T-helper 22 cell (primary cell): ENCODE measurements around the gene LRPAP1.
"Not testable (repeated sequence)": the region's sequence is repeated elsewhere in the genome, so short reads cannot be mapped to it uniquely, and the experiment has no call there.

Experiments used
- DNase-seq: peaks from one replicate; pipeline ENCODE4 v3.0.0-alpha.2; 2020; ENCODE audit warnings: low read depth

LRPAP1 gene

DNA sequence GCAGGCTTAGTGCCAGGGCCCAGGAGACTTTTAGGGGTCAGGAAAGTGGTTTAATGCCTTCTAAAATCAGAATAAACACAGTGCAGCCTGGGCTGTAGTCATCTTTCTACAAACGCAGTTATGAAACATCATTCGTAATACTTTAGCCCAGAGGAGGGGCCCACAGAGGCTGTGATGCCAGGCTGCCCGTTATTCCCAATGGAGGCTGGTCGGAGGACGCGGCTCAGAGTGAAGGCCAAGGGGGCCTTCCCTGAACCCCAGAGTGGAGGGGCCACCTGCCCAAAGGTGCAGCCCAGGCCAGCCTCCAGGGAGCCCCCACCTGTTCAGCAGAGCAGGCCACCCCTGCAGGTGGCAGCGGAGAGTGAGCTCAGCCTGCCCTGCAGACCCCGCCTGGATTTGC is 29.9 kb upstream of the LRPAP1 start:
- not testable (repeated sequence) for DNase-seq

DNA sequence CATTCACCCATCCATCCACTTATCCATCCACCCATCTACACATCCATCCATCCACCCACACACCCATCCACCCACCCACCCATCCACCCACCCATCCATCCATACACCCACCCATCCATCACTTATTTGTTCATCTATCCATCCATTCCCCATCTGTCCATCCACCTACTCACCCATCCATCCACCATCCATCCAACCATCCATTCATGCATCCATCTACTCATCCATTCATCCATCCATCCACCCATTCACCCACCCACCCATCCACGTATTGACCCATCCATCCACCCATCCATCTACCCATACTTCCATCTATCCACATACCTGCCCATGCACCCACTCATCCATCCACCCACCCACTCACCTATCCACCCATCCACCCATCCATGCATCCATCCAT is 28.2 kb upstream of the LRPAP1 start:
- DNase-seq, result not testable (repeated sequence)

DNA sequence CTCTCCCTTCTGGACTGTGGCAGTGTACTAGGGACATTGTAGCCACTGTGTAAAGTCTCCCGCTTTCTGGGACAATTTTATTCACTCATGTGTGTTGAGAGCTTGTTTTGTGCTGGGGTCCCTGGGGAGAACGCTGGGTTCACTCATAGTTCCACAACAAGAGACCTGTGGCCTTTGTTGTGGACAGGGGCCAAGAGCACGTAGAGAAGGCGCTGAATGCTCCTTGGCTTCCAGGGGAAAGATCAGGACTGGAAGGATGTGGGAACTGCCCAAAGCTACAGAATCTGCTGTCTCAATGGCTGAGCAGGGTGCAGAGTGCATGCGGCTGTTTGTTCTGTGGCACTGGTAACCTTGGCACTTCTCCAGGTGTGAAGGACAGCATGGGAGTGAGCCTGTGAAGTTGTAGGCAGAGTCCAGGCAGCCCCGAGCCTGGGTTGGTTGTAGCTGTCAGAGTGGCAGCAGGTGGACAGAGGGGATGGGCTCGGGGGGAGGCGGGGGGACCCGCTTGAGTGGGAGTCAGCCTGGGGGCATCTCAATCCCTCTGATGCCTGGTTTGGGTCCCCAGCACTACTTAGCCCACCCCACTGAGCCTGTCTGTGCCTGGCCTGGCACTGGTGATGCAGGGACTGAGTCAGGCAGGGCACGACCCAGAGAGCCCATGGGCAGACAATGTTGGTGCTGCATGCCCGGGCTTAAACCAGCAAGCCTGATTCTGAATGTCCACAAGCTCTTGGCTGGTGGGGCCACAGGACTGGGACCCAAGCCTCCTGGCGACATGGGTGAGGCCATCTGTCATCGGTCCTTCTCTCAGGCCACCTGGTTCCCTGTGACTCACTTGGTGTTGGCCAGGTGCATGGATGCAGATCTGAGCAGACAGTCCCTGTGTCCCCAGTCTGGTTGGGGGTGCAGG is 27.4 kb upstream of the LRPAP1 start:
- DNase-seq, result not testable (repeated sequence)

GRCh38 chr4:3558514-3558836 is 26.3 kb upstream of the LRPAP1 start:
- DNase-seq, result not testable (repeated sequence)

DNA sequence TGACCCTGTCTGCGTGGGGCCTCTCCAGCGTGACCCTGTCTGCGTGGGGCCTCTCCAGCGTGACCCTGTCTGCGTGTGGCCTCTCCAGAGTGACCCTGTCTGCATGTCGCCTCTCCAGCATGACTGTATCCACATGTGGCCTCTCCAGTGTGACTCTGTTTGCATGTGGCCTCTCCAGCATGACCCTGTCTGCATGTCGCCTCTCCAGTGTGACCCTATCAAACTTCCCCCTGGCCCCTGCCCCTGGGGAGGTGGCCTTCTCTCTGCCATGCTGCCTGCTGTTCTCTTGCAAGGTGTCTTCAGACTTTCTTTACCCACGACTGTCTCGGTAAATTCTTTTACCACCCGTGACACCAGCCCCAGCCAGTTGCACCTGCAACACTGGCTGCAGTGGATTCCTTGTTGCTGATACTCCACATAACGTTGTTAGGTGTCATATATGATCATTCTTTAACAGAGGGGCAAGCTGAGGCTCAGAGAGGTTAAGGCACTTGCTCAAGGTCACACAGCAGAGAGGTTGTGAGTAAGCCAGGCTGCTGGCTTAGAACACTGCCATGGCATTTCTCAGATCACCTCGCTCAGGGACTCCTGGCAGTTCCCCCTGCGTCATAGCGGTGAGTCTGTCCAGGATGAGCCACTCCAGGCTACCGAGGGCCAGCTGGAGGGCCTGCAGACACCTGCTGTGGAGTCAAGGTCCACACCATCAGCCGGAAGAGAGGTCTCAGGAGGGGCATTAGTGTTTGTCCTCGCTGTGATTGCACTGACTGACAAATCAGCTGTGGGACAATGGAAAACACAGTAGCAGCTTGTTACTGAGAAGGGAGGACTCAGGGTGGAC is 25.7 kb upstream of the LRPAP1 start:
- DNase-seq, result not testable (repeated sequence)

GRCh38 chr4:3557088-3557492 is 24.9 kb upstream of the LRPAP1 start:
- DNase-seq, result not testable (repeated sequence)

- DNase-seq, result not testable (repeated sequence)
Observed at GRCh38 chr4:3556244-3556867, 24.1 kb upstream of the LRPAP1 start.

- DNase-seq, result not testable (repeated sequence)
Observed at GRCh38 chr4:3555459-3556070, 23.3 kb upstream of the LRPAP1 start.

GRCh38 chr4:3551366-3551765 is 19.1 kb upstream of the LRPAP1 start:
- DNase-seq, result not testable (repeated sequence)

- not testable (repeated sequence) for DNase-seq
Observed at GRCh38 chr4:3550792-3551325, 18.6 kb upstream of the LRPAP1 start.

DNA sequence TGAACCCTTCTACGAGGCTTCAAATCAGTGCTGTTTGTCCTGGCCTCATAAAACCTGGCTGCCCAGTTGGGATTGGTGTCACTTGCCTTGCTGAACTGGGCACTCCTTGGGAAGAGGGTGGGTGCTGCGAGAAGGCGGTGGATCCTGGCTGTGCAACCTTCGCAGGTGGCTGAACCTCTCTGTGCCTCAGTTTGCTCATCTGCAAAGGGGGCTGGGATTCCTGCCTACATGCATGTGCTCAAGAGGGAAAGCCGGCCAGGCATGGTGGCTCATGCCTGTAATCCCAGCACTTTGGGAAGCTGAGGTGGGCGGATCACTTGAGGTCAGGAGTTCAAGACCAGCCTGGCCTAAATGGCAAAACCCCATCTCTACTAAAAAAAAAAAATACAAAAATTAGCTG is 17.8 kb upstream of the LRPAP1 start:
- DNase-seq, result not testable (repeated sequence)

- DNase-seq, result not testable (repeated sequence)
Observed at GRCh38 chr4:3549694-3550001, 17.4 kb upstream of the LRPAP1 start.

- DNase-seq, result not testable (repeated sequence)
Observed at GRCh38 chr4:3548991-3549693, 16.9 kb upstream of the LRPAP1 start.

- DNase-seq, result not testable (repeated sequence)
Observed at GRCh38 chr4:3546721-3547120, 14.5 kb upstream of the LRPAP1 start.

GRCh38 chr4:3545351-3545750 is 13.1 kb upstream of the LRPAP1 start:
- not testable (repeated sequence) for DNase-seq

DNA sequence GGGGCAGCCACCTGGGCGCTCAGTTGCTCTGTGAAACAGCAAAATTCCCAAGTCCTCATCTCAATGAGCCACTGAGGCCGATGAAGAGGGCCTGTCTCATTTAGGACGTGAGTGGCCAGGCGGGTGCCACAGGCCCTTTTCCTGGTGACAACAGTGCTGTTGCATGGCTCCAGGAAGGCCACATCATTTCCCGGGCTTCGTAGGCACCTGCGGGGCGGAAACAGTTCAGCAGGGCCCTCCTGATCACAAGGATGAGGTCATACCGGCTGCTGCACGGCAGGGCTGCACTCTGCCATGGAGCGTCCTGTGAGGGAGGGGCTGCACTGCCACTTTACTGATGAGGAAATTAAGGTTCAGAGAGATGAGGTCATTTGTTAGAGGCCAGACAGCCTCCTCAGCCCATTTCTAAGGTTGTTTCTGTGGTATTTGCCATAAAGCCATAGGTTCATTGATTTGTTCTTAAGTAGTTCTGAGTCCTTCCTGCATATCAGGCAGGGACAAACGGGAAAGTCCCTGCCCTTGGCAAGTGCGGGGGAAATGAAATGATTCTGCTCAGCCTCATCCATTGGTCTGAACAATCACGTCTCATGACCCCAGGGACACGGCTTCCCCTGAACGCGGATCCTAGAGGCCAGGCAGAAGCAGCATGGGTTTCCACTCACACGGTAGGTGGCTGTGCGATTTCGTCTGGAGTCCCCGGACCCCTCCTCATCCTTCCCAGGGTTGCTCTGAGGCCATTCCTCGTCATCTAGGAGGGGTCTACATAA is 12.2 kb upstream of the LRPAP1 start:
- DNase-seq, result not testable (repeated sequence)

DNA sequence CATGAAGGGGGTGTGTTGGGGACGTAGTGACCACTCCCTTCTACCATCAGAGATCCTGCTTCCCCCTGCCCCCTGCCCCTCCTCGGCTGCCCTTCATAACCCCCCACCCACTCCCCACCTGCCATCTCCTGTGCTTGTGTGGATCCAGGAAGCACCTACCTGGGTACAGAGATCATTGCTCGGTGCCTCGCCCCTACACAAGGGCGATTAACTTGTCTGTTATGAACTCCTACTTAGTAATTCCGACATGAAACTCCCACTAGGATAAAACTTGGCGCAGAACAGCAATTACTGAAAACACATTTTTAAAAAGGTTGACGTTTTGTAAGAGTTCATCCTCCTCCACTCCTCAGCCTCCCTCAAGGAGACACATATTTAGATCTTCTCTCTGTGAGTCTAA is 11.2 kb upstream of the LRPAP1 start:
- DNase-seq, result not testable (repeated sequence)

DNA sequence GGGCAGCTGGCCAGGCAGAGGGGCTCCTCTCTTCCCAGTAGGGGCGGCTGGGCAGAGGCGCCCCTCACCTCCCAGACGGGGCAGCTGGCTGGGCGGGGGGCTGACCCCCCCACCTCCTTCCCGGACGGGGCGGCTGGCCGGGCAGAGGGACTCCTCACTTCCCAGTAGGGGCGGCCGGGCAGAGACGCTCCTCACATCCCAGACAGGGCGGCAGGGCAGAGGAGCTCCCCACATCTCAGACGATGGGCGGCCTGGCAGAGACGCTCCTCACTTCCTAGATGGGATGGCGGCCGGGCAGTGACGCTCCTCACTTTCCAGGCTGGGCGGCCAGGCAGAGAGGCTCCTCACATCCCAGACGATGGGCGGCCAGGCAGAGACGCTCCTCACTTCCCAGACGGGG is 6.7 kb upstream of the LRPAP1 start:
- not testable (repeated sequence) for DNase-seq

DNA sequence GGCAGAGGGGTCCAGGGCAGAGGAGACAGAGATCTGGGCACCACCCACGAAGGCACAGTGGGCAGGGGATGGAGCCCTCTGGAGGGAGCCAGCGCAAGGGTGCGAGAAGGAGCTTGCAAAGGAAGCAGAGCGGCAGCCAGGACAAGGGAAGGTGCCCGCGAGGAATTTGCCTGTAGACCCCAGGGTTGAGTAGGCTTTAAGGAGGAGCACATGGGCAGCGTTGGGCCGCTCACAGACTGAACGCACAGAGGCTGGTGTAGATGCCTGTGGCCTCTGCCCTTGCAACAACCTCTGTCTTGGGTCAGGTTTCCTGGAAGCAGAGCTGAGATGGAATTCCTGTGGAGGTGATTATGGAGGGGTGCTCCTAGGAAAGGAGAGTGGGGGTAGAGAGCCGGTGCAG is 3.6 kb upstream of the LRPAP1 start:
- DNase-seq, result not testable (repeated sequence)

- DNase-seq, result no peak
Observed at GRCh38 chr4:3533423-3533820, 1.2 kb upstream of the LRPAP1 start.
